GM21423 (cell line): Measurements from ENCODE around the gene SLC7A7.
"Not testable (repeated sequence)": the region's sequence is repeated elsewhere in the genome, so short reads cannot be mapped to it uniquely, and the experiment has no call there.

Source experiments
- ATAC-seq: cut with Tn5 transposase; IDR thresholded peaks from one replicate; pipeline ENCODE4 v1.9.1; 2021; ENCODE audit warnings: mild to moderate bottlenecking, moderate library complexity; ENCODE audit not compliant: unreplicated experiment

The SLC7A7 gene

GRCh38 chr14:22844221-22845102 lies 29.2 kb upstream of the SLC7A7 start:
- no peak for ATAC-seq

- ATAC-seq = no peak
Observed at GRCh38 chr14:22843123-22843925, 28.1 kb upstream of the SLC7A7 start.

DNA sequence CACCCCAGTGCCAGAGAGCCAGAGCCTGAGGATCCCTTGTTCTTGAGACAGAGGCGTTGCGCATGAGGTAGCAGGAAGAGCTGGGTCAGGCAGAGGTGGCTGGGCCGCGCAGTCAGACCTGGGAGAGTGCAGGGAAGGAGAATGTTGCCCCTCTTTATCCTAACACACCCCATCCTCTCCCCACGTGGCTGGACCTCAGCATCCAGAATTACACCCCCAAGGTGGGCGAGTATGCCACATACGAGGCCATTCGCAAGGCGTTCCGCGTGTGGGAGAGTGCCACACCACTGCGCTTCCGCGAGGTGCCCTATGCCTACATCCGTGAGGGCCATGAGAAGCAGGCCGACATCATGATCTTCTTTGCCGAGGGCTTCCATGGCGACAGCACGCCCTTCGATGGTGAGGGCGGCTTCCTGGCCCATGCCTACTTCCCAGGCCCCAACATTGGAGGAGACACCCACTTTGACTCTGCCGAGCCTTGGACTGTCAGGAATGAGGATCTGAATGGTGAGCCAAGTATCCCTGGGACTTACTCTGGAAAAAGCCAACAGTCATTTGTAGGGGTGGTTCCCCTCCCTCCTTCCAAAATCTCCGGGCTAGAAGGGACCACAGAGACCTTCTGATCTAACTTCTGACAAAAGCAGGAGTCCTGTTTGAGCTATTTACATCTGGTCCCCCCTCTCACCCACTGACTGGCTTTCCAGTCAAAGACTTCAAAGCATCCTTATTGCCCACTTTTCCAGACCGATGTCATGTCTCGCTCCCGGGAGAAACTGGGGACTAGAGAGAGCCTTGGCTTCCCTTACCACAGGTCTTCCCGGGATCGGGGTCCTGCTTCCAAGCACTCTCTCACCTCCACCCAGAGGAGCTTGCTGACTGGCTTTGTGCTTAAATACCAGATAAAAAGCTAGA lies 27.2 kb upstream of the SLC7A7 start:
- ATAC-seq = no peak

- no peak for ATAC-seq
Observed at GRCh38 chr14:22841769-22842168, 26.5 kb upstream of the SLC7A7 start.

DNA sequence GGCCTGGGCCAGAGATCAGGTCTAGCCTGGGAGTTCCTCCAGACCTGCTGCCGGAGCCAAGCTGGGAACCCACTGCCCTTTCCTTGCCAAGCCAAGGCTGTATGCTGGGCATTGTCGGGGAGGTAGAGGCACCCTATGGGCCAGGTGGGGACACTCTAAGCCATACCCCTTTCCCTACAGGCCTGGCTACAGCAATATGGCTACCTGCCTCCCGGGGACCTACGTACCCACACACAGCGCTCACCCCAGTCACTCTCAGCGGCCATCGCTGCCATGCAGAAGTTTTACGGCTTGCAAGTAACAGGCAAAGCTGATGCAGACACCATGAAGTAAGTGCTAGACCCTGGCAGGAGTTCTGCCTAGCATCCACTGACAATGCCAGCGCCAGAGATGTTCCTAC lies 26.1 kb upstream of the SLC7A7 start:
- no peak for ATAC-seq

DNA sequence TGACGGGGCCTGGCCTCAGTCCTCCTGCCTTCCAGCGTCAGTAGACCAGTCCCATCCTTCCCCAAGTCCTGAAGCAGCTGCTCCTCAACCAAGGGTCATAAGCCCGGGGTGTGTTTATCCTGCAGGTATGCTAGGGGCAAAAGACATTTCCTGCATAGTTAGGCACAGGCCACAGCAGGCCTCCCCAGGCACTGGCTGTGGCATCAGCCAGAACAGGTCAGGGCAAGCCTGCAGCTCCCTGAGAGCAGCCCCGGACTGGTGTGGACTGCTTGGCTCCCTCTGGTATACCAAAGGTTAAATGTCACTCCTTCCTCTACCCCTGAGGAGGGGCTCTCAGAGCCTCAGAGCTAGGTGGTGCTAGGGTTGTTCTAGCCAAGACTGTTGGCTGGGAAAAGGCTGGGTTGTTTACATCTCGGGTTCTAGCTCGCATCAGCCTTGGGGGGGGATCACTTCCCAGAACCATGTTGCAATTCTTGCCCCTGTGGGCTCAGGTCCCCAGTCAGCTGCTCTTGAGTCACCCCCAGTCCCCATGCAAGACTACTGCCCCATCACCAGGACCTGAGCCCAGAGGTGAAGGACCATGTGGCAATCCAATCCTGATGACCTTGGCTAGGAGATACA lies 24.0 kb upstream of the SLC7A7 start:
- ATAC-seq = no peak

DNA sequence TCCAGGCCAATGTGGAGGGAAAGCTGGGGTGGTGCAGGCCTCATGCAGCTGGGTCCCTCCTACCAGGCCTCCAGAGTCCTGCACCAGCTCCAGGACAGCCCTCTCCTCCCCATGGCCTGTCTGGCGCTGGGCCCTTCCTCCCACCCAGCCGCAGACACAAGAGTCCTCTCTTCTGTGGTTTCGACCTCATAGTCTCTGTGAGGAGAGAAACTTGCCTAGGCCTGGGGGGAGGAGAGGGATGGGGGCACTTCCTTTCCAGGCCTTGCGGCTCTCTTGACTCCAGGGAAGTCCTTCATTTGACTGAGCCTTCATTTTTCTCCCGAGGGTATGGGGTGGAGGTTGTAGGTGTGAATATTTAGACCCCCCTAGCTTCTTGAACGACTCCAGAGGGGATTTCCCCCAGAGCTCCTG lies 23.4 kb upstream of the SLC7A7 start:
- ATAC-seq = no peak

- ATAC-seq = no peak
Observed at GRCh38 chr14:22837750-22838538, 22.7 kb upstream of the SLC7A7 start.

DNA sequence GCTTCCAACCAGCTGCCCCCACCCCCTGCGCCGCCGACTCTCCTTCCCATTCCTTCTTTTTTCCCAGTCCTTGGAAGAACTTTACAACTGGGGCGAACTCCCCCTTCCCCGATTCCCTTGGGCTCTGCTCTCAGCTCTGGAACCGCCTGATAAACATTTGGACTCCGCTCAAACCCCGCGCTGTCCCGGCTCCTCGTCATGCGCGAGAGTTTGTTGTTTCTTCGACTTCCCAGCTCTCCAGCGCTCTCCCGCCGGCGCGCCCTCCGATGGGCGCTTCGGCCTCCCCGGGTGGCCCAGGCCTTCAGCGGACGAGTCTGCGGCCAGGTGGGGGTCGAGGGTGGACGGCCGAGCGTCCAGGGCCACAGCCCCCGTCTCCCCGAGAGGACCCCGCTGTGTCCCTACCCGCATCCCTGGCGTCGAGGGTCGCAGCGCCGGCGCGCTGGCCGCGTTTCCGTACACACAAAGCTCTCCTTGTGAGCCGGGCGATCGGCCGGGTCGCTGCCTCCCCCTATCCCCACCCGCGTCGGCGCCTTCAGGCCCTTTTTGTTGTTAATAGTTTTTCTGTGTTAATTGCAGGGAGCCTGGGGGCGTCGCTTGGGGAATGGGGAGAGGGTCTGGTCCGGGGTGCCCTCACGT lies 22.0 kb upstream of the SLC7A7 start:
- ATAC-seq = no peak

DNA sequence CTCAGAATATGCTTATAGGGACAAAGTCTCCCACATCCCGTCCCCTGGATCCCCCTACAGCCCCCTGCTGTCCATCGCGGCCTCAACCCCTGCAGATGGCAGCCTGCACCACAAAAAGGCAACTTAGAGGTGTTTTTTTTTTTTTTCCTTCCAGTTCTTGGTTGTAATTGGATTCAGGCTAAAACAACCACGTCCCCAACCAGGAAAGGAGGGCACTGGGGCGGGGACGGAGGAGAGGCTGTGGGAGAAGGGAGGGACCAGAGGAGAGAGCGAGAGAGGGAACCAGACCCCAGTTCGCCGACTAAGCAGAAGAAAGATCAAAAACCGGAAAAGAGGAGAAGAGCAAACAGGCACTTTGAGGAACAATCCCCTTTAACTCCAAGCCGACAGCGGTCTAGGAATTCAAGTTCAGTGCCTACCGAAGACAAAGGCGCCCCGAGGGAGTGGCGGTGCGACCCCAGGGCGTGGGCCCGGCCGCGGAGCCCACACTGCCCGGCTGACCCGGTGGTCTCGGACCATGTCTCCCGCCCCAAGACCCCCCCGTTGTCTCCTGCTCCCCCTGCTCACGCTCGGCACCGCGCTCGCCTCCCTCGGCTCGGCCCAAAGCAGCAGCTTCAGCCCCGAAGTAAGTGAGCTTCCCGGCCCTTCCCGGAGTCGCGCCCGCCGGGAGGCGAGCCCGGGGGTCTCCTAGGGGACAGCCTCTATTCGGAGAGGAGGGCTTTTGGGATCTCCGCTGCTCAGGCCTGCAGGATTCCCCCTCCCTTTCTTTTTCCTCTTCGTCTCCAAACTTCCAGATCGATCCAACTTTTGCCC lies 21.3 kb upstream of the SLC7A7 start, which contains the start of gene MMP14:
Gene MMP14, plus strand, starts transcription at position 285 of the 813 bp plus-strand sequence. Its CDS starts 233 bp downstream, at position 518.
- no peak for ATAC-seq

GRCh38 chr14:22835505-22835904 lies 20.3 kb upstream of the SLC7A7 start:
- no peak for ATAC-seq

- ATAC-seq = no peak
Observed at GRCh38 chr14:22830443-22831010, 15.3 kb upstream of the SLC7A7 start.

- peak; percentile 86 for ATAC-seq
Observed at GRCh38 chr14:22829661-22830442, 14.6 kb upstream of the SLC7A7 start, which contains the start of gene MRPL52. Gene MRPL52, plus strand, starts transcription at chr14:22829887. Its CDS starts 26 bp downstream, at chr14:22829913.

DNA sequence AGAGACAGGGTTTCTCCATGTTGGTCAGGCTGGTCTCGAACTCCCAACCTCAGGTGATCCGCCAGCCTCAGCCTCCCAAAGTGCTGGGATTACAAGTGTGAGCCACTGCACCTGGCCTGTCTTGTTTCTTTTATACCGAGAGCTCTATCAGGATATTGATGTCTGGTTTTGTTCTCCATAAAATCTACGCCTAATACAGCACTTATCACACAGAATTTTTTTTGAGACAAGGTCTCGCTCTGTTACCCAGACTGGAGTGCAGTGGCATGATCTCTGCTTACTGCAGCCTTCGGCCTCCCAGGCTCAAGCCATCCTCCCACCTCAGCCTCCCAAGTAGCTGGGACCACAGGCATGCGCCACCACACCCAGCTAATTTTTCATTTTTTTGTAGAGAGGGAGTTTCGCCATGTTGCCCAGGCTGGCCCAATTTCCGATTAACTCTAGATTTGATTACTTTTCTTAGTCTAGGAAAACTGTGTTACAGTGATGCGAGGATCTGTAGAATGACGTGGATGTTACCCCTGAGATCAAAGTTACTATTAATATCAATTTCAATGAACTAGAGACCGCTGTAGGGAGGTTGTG lies 13.9 kb upstream of the SLC7A7 start:
- not testable (repeated sequence) for ATAC-seq

DNA sequence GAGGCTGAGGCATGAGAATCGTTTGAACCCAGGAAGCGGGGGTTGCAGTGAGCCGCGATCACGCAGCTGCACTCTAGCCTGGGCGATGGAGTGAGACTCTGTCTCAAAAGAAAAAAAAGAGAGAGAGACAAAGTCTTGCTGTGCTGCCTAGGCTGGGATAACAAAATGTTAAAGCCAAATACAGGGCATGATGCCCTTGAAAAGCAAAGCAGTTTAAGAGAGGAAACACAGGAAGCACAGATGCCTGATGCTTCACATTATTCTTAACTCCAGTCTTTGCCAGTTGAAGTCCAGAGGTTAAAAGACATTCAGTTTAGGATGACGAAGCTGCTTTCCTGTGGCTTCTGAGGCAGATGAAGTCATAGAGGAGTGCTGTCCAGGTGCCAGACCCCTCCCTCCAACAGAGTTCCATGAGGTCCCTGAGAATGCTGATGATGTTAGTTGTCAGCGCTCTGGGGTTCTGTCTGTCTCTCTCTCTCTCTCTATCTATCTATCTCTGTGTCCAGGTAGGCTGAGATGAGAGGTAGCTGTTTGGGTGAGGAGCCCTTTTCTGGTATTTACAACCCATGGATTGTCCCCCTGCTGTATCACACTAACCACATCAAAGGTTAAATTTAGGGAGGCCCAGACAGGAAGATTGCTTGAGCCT lies 9.6 kb upstream of the SLC7A7 start:
- no peak for ATAC-seq

- peak; percentile 40 for ATAC-seq
Observed at GRCh38 chr14:22822571-22823098, 7.4 kb upstream of the SLC7A7 start.
